Measurements from ENCODE around the gene PLCB4. TPM values are rescaled to one million over a fixed set of nuclear protein-coding genes. Genes with fewer than 3 reads are reported as not detected.

Gene PLCB4
- total RNA-seq, 2 experiments from 2014 or later: not detected

GRCh38 chr20:9121211-9121610, 52.3 kb downstream of the PLCB4 start:
- ChIA-PET CTCF (no interaction called here), POLR2A (no interaction called here)
- no peak for DNase-seq
- no peak overlapping the region for H3K4me3 Mint-ChIP-seq
- H3K36me3 Mint-ChIP-seq (ENCODE audit: low read depth): no peaks in the 10 kb centered on the region
- no peak overlapping the region for H3K27ac Mint-ChIP-seq
- no peaks in the 10 kb centered on the region for H3K27me3 Mint-ChIP-seq
- H3K9me3 Mint-ChIP-seq: no peaks in the 10 kb centered on the region
- H3K4me1 Mint-ChIP-seq: no peaks in the 10 kb centered on the region

- H3K9me3 Mint-ChIP-seq: no peaks in the 10 kb centered on the region
- H3K4me3 Mint-ChIP-seq: no peak overlapping the region
- H3K36me3 Mint-ChIP-seq (ENCODE audit: low read depth): no peaks in the 10 kb centered on the region
- no peaks in the 10 kb centered on the region for H3K27me3 Mint-ChIP-seq
- no peak overlapping the region for H3K27ac Mint-ChIP-seq
- DNase-seq: no peak
- ChIA-PET POLR2A (no interaction called here), CTCF (interaction anchor here (0.9 kb wide), 1 partner anchor 696 kb away, joined by 3 read pairs; no protein-coding TSS in a partner anchor)
- no peaks in the 10 kb centered on the region for H3K4me1 Mint-ChIP-seq
Measured at GRCh38 chr20:9122571-9122970, 53.7 kb downstream of the PLCB4 start.

- H3K27me3 Mint-ChIP-seq: no peaks in the 10 kb centered on the region
- no peak for DNase-seq
- no peaks in the 10 kb centered on the region for H3K36me3 Mint-ChIP-seq (ENCODE audit: low read depth)
- H3K27ac Mint-ChIP-seq: no peak overlapping the region
- peaks cover 5% of the 10 kb centered on the region for H3K9me3 Mint-ChIP-seq
- H3K4me1 Mint-ChIP-seq: no peaks in the 10 kb centered on the region
- CTCF ChIA-PET: no interaction called here
- no peak overlapping the region for H3K4me3 Mint-ChIP-seq
- POLR2A ChIA-PET: no interaction called here
Measured at GRCh38 chr20:9126527-9126926, 57.6 kb downstream of the PLCB4 start.

- Mint-ChIP-seq H3K4me3 (no peak overlapping the region), H3K27ac (no peak overlapping the region), H3K9me3 (peaks cover 8% of the 10 kb centered on the region), H3K27me3 (no peaks in the 10 kb centered on the region), H3K4me1 (no peaks in the 10 kb centered on the region), H3K36me3 (ENCODE audit: low read depth) (no peaks in the 10 kb centered on the region)
- CTCF ChIA-PET: no interaction called here
- no peak for DNase-seq
- POLR2A ChIA-PET: no interaction called here
Measured at GRCh38 chr20:9128568-9128967, 59.7 kb downstream of the PLCB4 start.

DNA sequence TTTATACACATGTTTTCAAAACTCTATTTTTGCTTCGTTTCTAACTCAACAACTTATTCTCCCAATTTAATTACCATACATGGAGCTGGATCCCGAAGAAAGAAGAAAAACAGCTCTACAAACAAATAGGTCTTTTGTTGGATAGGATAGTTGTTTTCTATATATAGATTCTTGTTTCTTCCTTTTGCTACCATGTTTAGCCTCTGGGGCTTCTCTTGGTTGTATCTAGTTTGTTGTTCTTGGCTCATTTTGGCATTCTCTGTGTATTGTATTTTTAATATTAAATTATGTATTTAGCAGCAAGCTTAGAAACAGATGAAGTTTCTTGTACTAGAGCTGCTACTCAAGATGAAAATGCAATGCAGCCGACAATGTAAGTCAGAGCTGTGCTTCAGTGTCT, 60.9 kb downstream of the PLCB4 start:
- no peaks in the 10 kb centered on the region for H3K36me3 Mint-ChIP-seq (ENCODE audit: low read depth)
- H3K27ac Mint-ChIP-seq: no peak overlapping the region
- no peak for DNase-seq
- H3K4me3 Mint-ChIP-seq: no peak overlapping the region
- POLR2A ChIA-PET: no interaction called here
- CTCF ChIA-PET: no interaction called here
- H3K4me1 Mint-ChIP-seq: no peaks in the 10 kb centered on the region
- H3K27me3 Mint-ChIP-seq: no peaks in the 10 kb centered on the region
- H3K9me3 Mint-ChIP-seq: peaks cover 8% of the 10 kb centered on the region

DNA sequence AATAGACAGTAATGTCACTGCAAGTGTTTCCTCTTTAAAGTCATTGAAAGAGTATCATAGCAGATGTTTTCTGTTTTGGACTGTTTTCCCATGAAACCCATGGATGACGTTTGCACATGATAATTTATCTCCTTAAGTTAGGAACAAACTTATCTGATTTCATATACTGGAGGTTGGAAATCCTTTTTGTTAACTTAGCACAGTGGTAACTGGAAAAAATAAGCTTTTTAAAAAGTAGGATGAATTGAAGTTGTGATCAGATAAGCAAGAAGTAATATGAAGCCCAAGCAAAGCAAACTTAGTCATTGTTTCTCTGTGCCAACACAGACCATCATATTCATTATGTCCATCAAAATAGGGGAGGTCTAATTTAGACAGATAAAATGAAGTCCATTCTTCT, 61.6 kb downstream of the PLCB4 start:
- POLR2A ChIA-PET: no interaction called here
- Mint-ChIP-seq H3K27ac (no peak overlapping the region), H3K27me3 (no peaks in the 10 kb centered on the region), H3K9me3 (peaks cover 8% of the 10 kb centered on the region), H3K36me3 (ENCODE audit: low read depth) (no peaks in the 10 kb centered on the region), H3K4me1 (no peaks in the 10 kb centered on the region), H3K4me3 (no peak overlapping the region)
- DNase-seq: no peak
- CTCF ChIA-PET: no interaction called here

- ChIA-PET POLR2A (no interaction called here), CTCF (no interaction called here)
- Mint-ChIP-seq H3K4me1 (no peaks in the 10 kb centered on the region), H3K27me3 (peaks cover 2% of the 10 kb centered on the region), H3K9me3 (peaks cover 8% of the 10 kb centered on the region), H3K36me3 (ENCODE audit: low read depth) (no peaks in the 10 kb centered on the region), H3K4me3 (no peak overlapping the region), H3K27ac (no peak overlapping the region)
- DNase-seq: no peak
Measured at GRCh38 chr20:9131841-9132240, 63.0 kb downstream of the PLCB4 start.

GRCh38 chr20:9134346-9134745, 65.5 kb downstream of the PLCB4 start:
- Mint-ChIP-seq H3K4me3 (no peak overlapping the region), H3K27me3 (peaks cover 4% of the 10 kb centered on the region), H3K36me3 (ENCODE audit: low read depth) (no peaks in the 10 kb centered on the region), H3K4me1 (no peaks in the 10 kb centered on the region), H3K9me3 (peaks cover 6% of the 10 kb centered on the region), H3K27ac (no peak overlapping the region)
- CTCF ChIA-PET: interaction anchor here (0.7 kb wide), 1 partner anchor 11 kb away, joined by 3 read pairs; no protein-coding TSS in a partner anchor
- no peak for DNase-seq
- POLR2A ChIA-PET: no interaction called here

DNA sequence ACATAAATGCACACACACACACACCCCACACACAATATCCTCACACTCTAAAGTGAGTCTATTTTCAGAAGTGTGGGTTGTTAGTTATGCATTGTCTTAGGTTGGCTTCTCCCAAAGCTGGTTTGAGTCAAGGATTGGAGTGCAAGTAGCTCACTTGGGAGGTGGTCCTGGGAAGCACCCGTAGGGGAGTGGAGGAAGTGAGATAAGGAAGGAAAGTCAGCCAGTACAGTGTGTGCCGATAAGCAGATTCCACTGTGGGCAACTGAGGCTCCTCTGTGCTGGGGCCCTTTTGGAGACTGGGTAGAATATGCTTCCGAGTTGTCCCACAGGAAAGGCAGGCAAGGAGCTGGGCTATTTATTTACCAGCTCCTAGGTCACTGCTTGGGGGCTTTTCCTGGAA, 67.2 kb downstream of the PLCB4 start:
- no peak for DNase-seq
- H3K4me3 Mint-ChIP-seq: no peak overlapping the region
- H3K27ac Mint-ChIP-seq: no peak overlapping the region
- H3K4me1 Mint-ChIP-seq: no peaks in the 10 kb centered on the region
- H3K9me3 Mint-ChIP-seq: peaks cover 8% of the 10 kb centered on the region
- H3K36me3 Mint-ChIP-seq (ENCODE audit: low read depth): no peaks in the 10 kb centered on the region
- CTCF ChIA-PET: no interaction called here
- POLR2A ChIA-PET: no interaction called here
- peaks cover 4% of the 10 kb centered on the region for H3K27me3 Mint-ChIP-seq

GRCh38 chr20:9137001-9137400, 68.1 kb downstream of the PLCB4 start:
- Mint-ChIP-seq H3K27ac (no peak overlapping the region), H3K4me3 (no peak overlapping the region), H3K27me3 (peaks cover 4% of the 10 kb centered on the region), H3K9me3 (peaks cover 5% of the 10 kb centered on the region), H3K4me1 (no peaks in the 10 kb centered on the region), H3K36me3 (ENCODE audit: low read depth) (no peaks in the 10 kb centered on the region)
- DNase-seq: no peak
- POLR2A ChIA-PET: no interaction called here
- CTCF ChIA-PET: no interaction called here

DNA sequence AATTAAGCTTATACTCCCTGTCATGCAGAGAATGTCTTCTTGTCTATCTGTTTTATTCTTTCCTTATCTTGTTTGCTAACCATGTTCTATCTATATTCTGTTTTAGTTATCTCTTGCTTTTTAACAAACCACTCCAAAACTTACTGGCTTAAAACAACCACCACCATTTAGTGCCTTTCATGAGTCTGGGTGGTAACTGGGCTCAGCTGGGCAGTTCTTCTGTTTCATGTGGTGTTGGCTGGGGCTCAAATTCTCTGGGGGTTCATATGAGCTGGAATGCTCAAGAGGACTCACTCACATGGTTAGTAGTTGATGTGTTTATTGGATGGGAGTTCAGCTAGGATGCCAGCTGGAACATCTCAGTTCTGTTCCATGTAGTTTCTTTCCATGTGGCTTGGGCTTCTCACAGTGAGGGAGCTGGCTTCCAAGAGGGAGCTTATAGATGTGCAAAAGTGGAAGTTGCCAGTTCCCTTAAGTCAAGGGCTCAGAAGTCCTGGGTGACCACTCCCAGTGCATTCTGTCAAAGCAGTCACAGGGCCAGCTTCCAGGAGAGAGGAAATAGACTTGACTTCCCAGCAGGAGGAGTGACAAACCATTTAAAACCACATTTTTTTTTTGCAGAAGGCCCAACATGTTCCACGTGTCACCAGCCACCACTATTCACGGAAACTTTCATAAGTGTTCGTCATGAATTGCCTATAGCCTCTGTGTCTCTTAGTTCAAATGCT, 70.4 kb downstream of the PLCB4 start:
- Mint-ChIP-seq H3K36me3 (ENCODE audit: low read depth) (no peaks in the 10 kb centered on the region), H3K9me3 (peaks cover 2% of the 10 kb centered on the region), H3K4me3 (no peak overlapping the region), H3K27ac (no peak overlapping the region), H3K27me3 (peaks cover 4% of the 10 kb centered on the region), H3K4me1 (no peaks in the 10 kb centered on the region)
- ChIA-PET CTCF (no interaction called here), POLR2A (interaction anchor here (0.7 kb wide), 1 partner anchor 88 kb away, joined by 3 read pairs; no protein-coding TSS in a partner anchor)
- no peak for DNase-seq

DNA sequence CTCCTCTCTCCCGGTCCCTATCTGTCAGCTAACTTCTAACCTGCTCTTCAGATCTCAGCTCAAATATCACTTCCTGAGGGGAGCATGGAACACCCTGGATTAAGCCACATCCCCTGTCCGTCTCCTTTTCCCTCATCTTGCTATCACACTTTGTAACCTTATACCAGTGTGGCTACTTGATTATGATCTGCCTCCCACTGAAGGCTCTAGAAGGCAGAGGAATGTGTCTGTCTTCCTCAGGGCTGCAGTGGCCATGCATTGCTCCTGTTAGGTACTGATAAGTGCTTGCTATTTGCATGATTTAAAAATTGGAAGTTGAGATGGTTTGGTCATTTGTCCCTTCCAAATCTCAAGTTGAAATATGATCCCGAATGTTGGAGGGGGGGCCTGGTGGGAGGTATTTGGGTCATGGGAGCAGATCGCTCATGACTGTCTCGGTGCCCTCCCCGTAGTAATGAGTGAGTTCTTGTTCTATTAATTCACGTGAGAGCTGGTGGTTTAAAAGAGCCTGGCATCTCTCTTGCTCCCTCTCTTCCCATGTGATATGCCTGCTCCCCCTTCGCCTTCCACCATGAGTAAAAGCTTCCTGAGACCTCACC, 71.4 kb downstream of the PLCB4 start:
- ChIA-PET POLR2A (no interaction called here), CTCF (no interaction called here)
- no peak for DNase-seq
- Mint-ChIP-seq H3K27ac (no peak overlapping the region), H3K27me3 (peaks cover 4% of the 10 kb centered on the region), H3K4me3 (no peak overlapping the region), H3K4me1 (no peaks in the 10 kb centered on the region), H3K36me3 (ENCODE audit: low read depth) (no peaks in the 10 kb centered on the region), H3K9me3 (peaks cover 2% of the 10 kb centered on the region)

- Mint-ChIP-seq H3K4me3 (no peak overlapping the region), H3K27me3 (peaks cover 4% of the 10 kb centered on the region), H3K4me1 (no peaks in the 10 kb centered on the region), H3K9me3 (peaks cover 2% of the 10 kb centered on the region), H3K27ac (no peak overlapping the region), H3K36me3 (ENCODE audit: low read depth) (no peaks in the 10 kb centered on the region)
- CTCF ChIA-PET: no interaction called here
- no peak for DNase-seq
- POLR2A ChIA-PET: no interaction called here
Measured at GRCh38 chr20:9141070-9141469, 72.2 kb downstream of the PLCB4 start.

GRCh38 chr20:9141921-9142320, 73.0 kb downstream of the PLCB4 start:
- no peak for DNase-seq
- Mint-ChIP-seq H3K9me3 (peaks cover 2% of the 10 kb centered on the region), H3K27ac (no peak overlapping the region), H3K27me3 (peaks cover under 1% of the 10 kb centered on the region), H3K36me3 (ENCODE audit: low read depth) (no peaks in the 10 kb centered on the region), H3K4me3 (no peak overlapping the region), H3K4me1 (no peaks in the 10 kb centered on the region)
- POLR2A ChIA-PET: no interaction called here
- CTCF ChIA-PET: no interaction called here

All from activated CD4-positive, alpha-beta T cell treated with anti-CD3 and anti-CD28 coated beads, Interleukin-2, amount 10 ng/mL, durations not matched to agents 7 days and 5 days (primary cell).